Keratinocyte (primary cell): Measurements from ENCODE around the gene DBR1. TPM values are rescaled to one million over a fixed set of nuclear protein-coding genes. Genes with fewer than 3 reads are reported as not detected.
"Not testable (repeated sequence)": the region's sequence is repeated elsewhere in the genome, so short reads cannot be mapped to it uniquely, and the experiment has no call there.

Experiments
- DNase-seq: peaks from one replicate; pipeline ENCODE4 v3.0.0-alpha.2; 2011; ENCODE audit warnings: low read depth, missing footprints, low spot score
- FAIRE-seq: peaks from 2 replicates; lab custom pipeline; 2011; peaks lifted over from hg19 to GRCh38; lab: Jason Lieb, UNC
- H2AFZ ChIP-seq: 2 replicates; pipeline ENCODE4 v1.6.0; 2012; ENCODE audit warnings: low read length, control low read depth, inconsistent platforms; ENCODE audit not compliant: control insufficient read depth
- H3K27ac ChIP-seq: 2 replicates; pipeline ENCODE4 v1.5.1; 2011; ENCODE audit warnings: low read length; ENCODE audit not compliant: control insufficient read depth, insufficient read depth
- H3K27me3 ChIP-seq: 3 replicates; pipeline ENCODE4 v1.6.0; 2011; ENCODE audit warnings: low read length; ENCODE audit not compliant: control insufficient read depth, insufficient read depth; ENCODE audit errors: extremely low read depth
- H3K36me3 ChIP-seq, 2 experiments: 2 replicates in 1 of 2; 3 replicates in 1 of 2; pipeline ENCODE4 v1.5.1; 2011; ENCODE audit warnings: low read length in 2 of 2, mild to moderate bottlenecking in 1 of 2; ENCODE audit not compliant: control insufficient read depth in 2 of 2, insufficient read depth in 2 of 2; ENCODE audit errors: extremely low read depth in 1 of 2
- H3K4me1 ChIP-seq: 3 replicates; pipeline ENCODE4 v1.5.1; 2011; ENCODE audit warnings: low read length; ENCODE audit not compliant: control insufficient read depth, insufficient read depth; ENCODE audit errors: extremely low read depth
- H3K4me2 ChIP-seq: 3 replicates; pipeline ENCODE4 v1.6.0; 2011; ENCODE audit warnings: low read depth, low read length; ENCODE audit not compliant: control insufficient read depth, insufficient read depth; ENCODE audit errors: extremely low read depth
- H3K4me3 ChIP-seq, 3 experiments: fragments of 200-600 bp in 1 of 3; sonication (generic) in 1 of 3; 2 replicates in 2 of 3; 3 replicates in 1 of 3; pipeline ENCODE4 v1.5.1; 2011 to 2016; ENCODE audit warnings: low read length in 3 of 3, mild to moderate bottlenecking in 3 of 3, control low read depth in 2 of 3, inconsistent platforms in 1 of 3, low read depth in 1 of 3, mixed read lengths in 1 of 3, mixed run types in 1 of 3, moderate library complexity in 1 of 3; ENCODE audit not compliant: control insufficient read depth in 2 of 3, insufficient read depth in 2 of 3; ENCODE audit errors: extremely low read depth in 1 of 3
- H3K79me2 ChIP-seq: 2 replicates; pipeline ENCODE4 v1.6.0; 2012; ENCODE audit warnings: low read length; ENCODE audit not compliant: control insufficient read depth, insufficient read depth
- H3K9ac ChIP-seq: 3 replicates; pipeline ENCODE4 v1.6.0; 2011; ENCODE audit warnings: low read length; ENCODE audit not compliant: control insufficient read depth, insufficient read depth; ENCODE audit errors: extremely low read depth
- H3K9me1 ChIP-seq: 3 replicates; pipeline ENCODE4 v1.6.0; 2011; ENCODE audit warnings: low read length; ENCODE audit not compliant: control insufficient read depth, insufficient read depth; ENCODE audit errors: extremely low read depth
- H3K9me3 ChIP-seq: 2 replicates; pipeline ENCODE4 v1.5.1; 2012; ENCODE audit warnings: low read depth, low read length; ENCODE audit not compliant: control insufficient read depth
- H4K20me1 ChIP-seq: 3 replicates; pipeline ENCODE4 v1.6.0; 2011; ENCODE audit warnings: low read length; ENCODE audit not compliant: control insufficient read depth, insufficient read depth; ENCODE audit errors: extremely low read depth
- CTCF ChIP-seq, 3 experiments: IDR thresholded peaks in 1 of 3; conservative IDR thresholded peaks in 1 of 3; optimal IDR thresholded peaks in 1 of 3; 2 replicates in 2 of 3; 3 replicates in 1 of 3; pipeline versions ENCODE3 to v1.5.1; 2011; ENCODE audit warnings: low read length in 3 of 3, mild to moderate bottlenecking in 3 of 3, moderate library complexity in 2 of 3, control low read depth in 1 of 3, inconsistent platforms in 1 of 3; ENCODE audit not compliant: insufficient read depth in 2 of 3; ENCODE audit errors: extremely low read depth in 1 of 3
- EZH2 ChIP-seq: IDR thresholded peaks from one replicate; pipeline ENCODE4 v1.6.1; 2012; ENCODE audit warnings: inconsistent platforms, mild to moderate bottlenecking, low read length, moderate library complexity
- dilution Hi-C: fragments of 300-500 bp; cut with MboI; formaldehyde crosslinking; loops from one replicate; pipeline ENCODE4 v1.7.0; 2020; ENCODE audit warnings: low sequenced_read_pairs; ENCODE audit not compliant: extremely low pct_ligation_motif_present
- polyA plus RNA-seq, 5 experiments: library from polyadenylated mRNA; depleted of rRNA in 3 of 5; stranded (reverse) in 3 of 5; stranded (forward) in 1 of 5; unstranded in 1 of 5; fragments of >200 nt; gene quantifications; 1 replicate in 1 of 5; 2 replicates in 3 of 5; 3 replicates in 1 of 5; pipeline versions ENCODE4 v1.2.1 to v1.2.3, GENCODE V29; 2011 to 2012; ENCODE audit warnings: missing spikeins in 2 of 5, low read depth in 1 of 5, low replicate concordance in 1 of 5

DBR1 gene
- polyA plus RNA-seq, 1 donor (not counting 4 experiments of a cell fraction or from before 2014, with no cell fraction given), result 16.2 TPM

GRCh38 chr3:138154534-138154933 lies 20.2 kb downstream of the DBR1 start:
- H4K20me1 ChIP-seq, result no peaks in the 10 kb centered on the region
- dilution Hi-C loops, result no loop called here
- no peaks in the 10 kb centered on the region for H3K36me3 ChIP-seq
- no peak for DNase-seq
- no peaks in the 10 kb centered on the region for H3K27me3 ChIP-seq
- no peak overlapping the region for H3K4me2 ChIP-seq
- H3K4me1 ChIP-seq, result no peaks in the 10 kb centered on the region
- no peak overlapping the region for H2AFZ ChIP-seq
- H3K9me3 ChIP-seq, result no peaks in the 10 kb centered on the region
- H3K27ac ChIP-seq, result no peak overlapping the region
- H3K9me1 ChIP-seq, result no peaks in the 10 kb centered on the region
- no peaks in the 10 kb centered on the region for H3K79me2 ChIP-seq
- no peak overlapping the region for H3K4me3 ChIP-seq
- TF ChIP-seq EZH2 (no peak), CTCF (optimal IDR thresholded peaks at IDR 0.05 in 1 of 3, IDR thresholded peaks at IDR 0.05 in 1 of 3, conservative IDR thresholded peaks at IDR 0.05 in 1 of 3; ENCODE audit: extremely low read depth in 1 of 3, insufficient read depth in 2 of 3, low read length in 3 of 3) (no peak)
- FAIRE-seq, result no peak
- H3K9ac ChIP-seq, result no peak overlapping the region

- TF ChIP-seq CTCF (optimal IDR thresholded peaks at IDR 0.05 in 1 of 3, IDR thresholded peaks at IDR 0.05 in 1 of 3, conservative IDR thresholded peaks at IDR 0.05 in 1 of 3; ENCODE audit: extremely low read depth in 1 of 3, insufficient read depth in 2 of 3, low read length in 3 of 3) (no peak), EZH2 (no peak)
- Histone ChIP-seq H4K20me1 (no peaks in the 10 kb centered on the region), H3K4me2 (no peak overlapping the region), H3K9me1 (no peaks in the 10 kb centered on the region), H3K79me2 (no peaks in the 10 kb centered on the region), H3K4me3 (no peak overlapping the region), H3K27me3 (no peaks in the 10 kb centered on the region), H3K36me3 (no peaks in the 10 kb centered on the region), H3K9ac (no peak overlapping the region), H3K4me1 (no peaks in the 10 kb centered on the region), H3K9me3 (no peaks in the 10 kb centered on the region), H3K27ac (no peak overlapping the region), H2AFZ (no peak overlapping the region)
- dilution Hi-C loops, result no loop called here
- FAIRE-seq (no peak), DNase-seq (no peak)
Observed at GRCh38 chr3:138148503-138148902, 26.2 kb downstream of the DBR1 start.

GRCh38 chr3:138142181-138142580 lies 32.5 kb downstream of the DBR1 start:
- H3K4me1 ChIP-seq, FAIRE-seq, dilution Hi-C loops: not testable (repeated sequence)

More at GRCh38 chr3:138142181-138142580, 32.5 kb downstream of the DBR1 start:
- not testable (repeated sequence) for H4K20me1 ChIP-seq, H3K9me3 ChIP-seq, H3K27me3 ChIP-seq, H3K9me1 ChIP-seq, H3K27ac ChIP-seq, DNase-seq, H3K36me3 ChIP-seq, H3K4me2 ChIP-seq, H3K9ac ChIP-seq, H2AFZ ChIP-seq, H3K4me3 ChIP-seq, H3K79me2 ChIP-seq
